A673 (cell line): Measurements from ENCODE around the gene GOLPH3. TPM values are rescaled to one million over a fixed set of nuclear protein-coding genes. Genes with fewer than 3 reads are reported as not detected.

Source experiments
- BruUV-seq: library from RNA; stranded (reverse); fragments of 400-500 nt; replicated peaks from 2 replicates; lab custom pipeline; 2021; lab: Mats Ljungman, UMichigan
- CTCF ChIA-PET: fragments of 300-600 bp; sonication (Branson Sonifier 250); formaldehyde crosslinking; loops from one replicate; lab custom pipeline; 2022; ENCODE audit warnings: antibody characterized with exemption; lab: Charles Lee
- POLR2A ChIA-PET: fragments of 300-600 bp; sonication (Branson Sonifier 250); formaldehyde crosslinking; loops from one replicate; lab custom pipeline; 2022; ENCODE audit warnings: antibody characterized with exemption; ENCODE audit not compliant: low non-redundant PET; lab: Charles Lee
- DNase-seq: peaks from one replicate; pipeline ENCODE4 v3.0.0-alpha.2; 2015; ENCODE audit warnings: low spot score
- H3K27ac ChIP-seq: fragments of 200-600 bp; sonication (generic); 2 replicates; pipeline ENCODE4 v1.5.1; 2016; ENCODE audit warnings: mixed run types, low read depth, mild to moderate bottlenecking, mixed read lengths, antibody characterized with exemption, low read length; ENCODE audit not compliant: poor library complexity, severe bottlenecking
- H3K27me3 ChIP-seq: fragments of 200-600 bp; sonication (generic); replicated peaks from 2 replicates; pipeline ENCODE4 v1.6.1; 2017; ENCODE audit warnings: mixed run types, low read depth, mild to moderate bottlenecking, mixed read lengths, antibody characterized with exemption, low read length; ENCODE audit not compliant: insufficient read depth, poor library complexity
- H3K36me3 ChIP-seq: fragments of 200-600 bp; sonication (generic); 2 replicates; pipeline ENCODE4 v1.6.1; 2016; ENCODE audit warnings: mixed run types, mild to moderate bottlenecking, mixed read lengths, antibody characterized with exemption, low read length; ENCODE audit not compliant: insufficient read depth, poor library complexity, severe bottlenecking
- H3K4me1 ChIP-seq: fragments of 200-600 bp; sonication (generic); 2 replicates; pipeline ENCODE4 v1.6.1; 2017; ENCODE audit warnings: mixed run types, mild to moderate bottlenecking, mixed read lengths, antibody characterized with exemption, low read length; ENCODE audit not compliant: insufficient read depth, poor library complexity, severe bottlenecking
- H3K4me3 ChIP-seq: fragments of 200-600 bp; sonication (generic); 2 replicates; pipeline ENCODE4 v1.5.1; 2016; ENCODE audit warnings: low read depth, mixed run types, mild to moderate bottlenecking, mixed read lengths, low read length; ENCODE audit not compliant: poor library complexity, severe bottlenecking
- H3K9me3 ChIP-seq: fragments of 200-600 bp; sonication (generic); 2 replicates; pipeline ENCODE4 v1.6.1; 2016; ENCODE audit warnings: mixed run types, low read depth, mild to moderate bottlenecking, mixed read lengths, antibody characterized with exemption, low read length; ENCODE audit not compliant: poor library complexity, severe bottlenecking
- CTCF ChIP-seq: fragments of 300-800, 200-600 bp; sonication (generic); conservative IDR thresholded peaks from 2 replicates; pipeline ENCODE4 v1.5.1; 2017; ENCODE audit warnings: low read depth, mild to moderate bottlenecking, antibody characterized with exemption, low read length, moderate library complexity, mixed read lengths
- EZH2 ChIP-seq: fragments of 200-600 bp; sonication (generic); IDR thresholded peaks from 2 replicates; pipeline ENCODE4 v1.6.1; 2017; ENCODE audit warnings: borderline replicate concordance, low read depth, mild to moderate bottlenecking, mixed read lengths, antibody characterized with exemption, low read length; ENCODE audit not compliant: poor library complexity, severe bottlenecking
- intact Hi-C: fragments of 100-400 bp; cut with micrococcal nuclease; formaldehyde crosslinking; loops from one replicate; pipeline ENCODE4 v1.10.0; 2022; ENCODE audit not compliant: unreplicated experiment
- total RNA-seq: library from RNA; stranded (reverse); gene quantifications from 2 replicates; pipeline ENCODE4 v1.2.3, GENCODE V29; 2021

Gene GOLPH3
- total RNA-seq, 1 experiment from 2014 or later: 64.6 TPM

DNA sequence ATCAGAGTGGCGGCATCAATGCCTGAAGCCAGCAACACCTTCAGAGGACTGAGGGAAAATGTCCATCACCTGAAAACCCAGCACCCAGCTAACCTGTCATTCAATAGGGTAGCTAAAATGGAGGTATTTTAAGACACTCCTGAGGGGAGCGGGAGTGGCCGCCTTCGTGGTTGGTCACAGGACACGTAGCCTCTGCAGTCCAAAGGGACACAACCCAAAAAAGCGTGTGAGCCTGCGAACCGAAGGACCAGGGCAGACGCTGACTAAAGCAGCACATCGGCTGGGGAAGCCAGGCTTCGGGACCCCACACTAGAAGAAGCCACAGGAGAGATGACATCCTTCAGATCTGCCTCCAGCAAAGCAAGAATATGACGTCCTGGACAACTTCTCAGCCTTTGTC lies 70.6 kb downstream of the GOLPH3 start:
- H3K9me3 ChIP-seq: no peaks in the 10 kb centered on the region
- intact Hi-C loops: no loop called here
- no peaks in the 10 kb centered on the region for H3K4me1 ChIP-seq
- no peak for TF ChIP-seq EZH2
- TF ChIP-seq CTCF: no peak
- DNase-seq: no peak
- H3K4me3 ChIP-seq: no peak overlapping the region
- H3K27me3 ChIP-seq: no peaks in the 10 kb centered on the region
- BruUV-seq: no TSS peak
- CTCF ChIA-PET: interaction anchor here (0.5 kb wide), 1 partner anchor 236 kb away, joined by 3 read pairs; no protein-coding TSS in a partner anchor
- no peak overlapping the region for H3K27ac ChIP-seq
- H3K36me3 ChIP-seq: peaks cover 44% of the 10 kb centered on the region
- POLR2A ChIA-PET: no interaction called here

GRCh38 chr5:32102254-32102986 lies 71.7 kb downstream of the GOLPH3 start:
- ChIA-PET CTCF (no interaction called here), POLR2A (no interaction called here)
- H3K36me3 ChIP-seq: peaks cover 42% of the 10 kb centered on the region
- H3K9me3 ChIP-seq: no peaks in the 10 kb centered on the region
- H3K27me3 ChIP-seq: no peaks in the 10 kb centered on the region
- TF ChIP-seq EZH2 (no peak), CTCF (no peak)
- H3K4me1 ChIP-seq: no peaks in the 10 kb centered on the region
- intact Hi-C loops: no loop called here
- DNase-seq: no peak
- no peak overlapping the region for H3K27ac ChIP-seq
- no peak overlapping the region for H3K4me3 ChIP-seq
- BruUV-seq: no TSS peak

- H3K27ac ChIP-seq: no peak overlapping the region
- H3K4me1 ChIP-seq: peaks cover 4% of the 10 kb centered on the region
- H3K4me3 ChIP-seq: no peak overlapping the region
- no TSS peak for BruUV-seq
- POLR2A ChIA-PET: no interaction called here
- intact Hi-C loops: no loop called here
- TF ChIP-seq EZH2 (no peak), CTCF (no peak)
- H3K27me3 ChIP-seq: no peaks in the 10 kb centered on the region
- no peak for DNase-seq
- CTCF ChIA-PET: no interaction called here
- H3K36me3 ChIP-seq: peaks cover 30% of the 10 kb centered on the region
- no peaks in the 10 kb centered on the region for H3K9me3 ChIP-seq
Measured at GRCh38 chr5:32100691-32101302, 73.3 kb downstream of the GOLPH3 start.
